ENCODE measurements around the gene BAZ2B. TPM values are rescaled to one million over a fixed set of nuclear protein-coding genes. Genes with fewer than 3 reads are reported as not detected.

The BAZ2B gene
- total and polyA plus RNA-seq, 9 of the 15 experiments (the other 6 are each of a cell fraction or from before 2014, with no cell fraction given), result 7.5 to 38.6 (median 19.8) TPM

DNA sequence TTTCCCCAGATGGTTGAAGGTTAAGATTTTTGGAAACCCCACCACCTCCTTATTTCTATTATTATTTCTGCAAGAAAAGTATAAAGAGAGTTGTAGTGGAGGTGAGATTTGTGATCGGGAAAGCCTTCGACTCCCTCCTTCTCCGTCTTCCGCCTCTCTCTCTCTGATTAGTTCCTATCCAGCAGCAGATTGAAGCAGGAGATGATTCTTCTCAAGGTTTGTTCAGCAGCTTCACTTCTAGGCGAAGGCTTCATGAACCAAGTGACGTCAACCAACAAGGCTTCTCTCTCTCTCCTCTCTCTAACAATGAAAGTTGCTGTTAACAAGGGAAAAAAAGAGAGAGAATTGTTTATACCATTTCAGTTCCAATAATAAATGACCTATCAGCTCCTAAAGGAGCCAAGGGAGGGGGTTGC lies at the start of gene BAZ2B (continued):
- TF ChIP-seq JUND (IDR thresholded peaks at IDR 0.05; ENCODE audit: borderline replicate concordance, low read depth, low read length) (peak; percentile 74), JUND (tag; IDR thresholded peaks at IDR 0.05; ENCODE audit: borderline replicate concordance, low read depth, low read length) (peak; percentile 76; the same call in 2 of the 3 replicates), RB1 (IDR thresholded peaks at IDR 0.05; ENCODE audit: low read depth) (no peak), MEIS2 (IDR thresholded peaks at IDR 0.05; ENCODE audit: partially characterized antibody) (no peak), CBFA2T2 (conservative IDR thresholded peaks at IDR 0.05) (no peak), NONO (IDR thresholded peaks at IDR 0.05; ENCODE audit: low read depth in 2 of 2, low read length in 1 of 2) (no peak), MAZ (CRISPR knock-in tag; conservative IDR thresholded peaks at IDR 0.05 in 1 of 2, IDR thresholded peaks at IDR 0.05 in 1 of 2) (0 out of 4 replicates have a peak, but pooled peaks have one; percentile 1 to 6), ZNF707 (CRISPR knock-in tag; conservative IDR thresholded peaks at IDR 0.05) (no peak), SMARCA4 (IDR thresholded peaks at IDR 0.05) (0 out of 2 replicates have a peak, but pooled peaks have one; percentile 17), HDAC2 (IDR thresholded peaks at IDR 0.05) (peak; percentile 38; the same call in 1 of the 2 replicates), SAFB (IDR thresholded peaks at IDR 0.05; ENCODE audit: borderline replicate concordance, low read depth, low read length) (no peak), ATF7 (IDR thresholded peaks at IDR 0.05) (peak; percentile 92), ZNF695 (CRISPR knock-in tag; IDR thresholded peaks at IDR 0.05) (no peak), FOS (IDR thresholded peaks at IDR 0.05; ENCODE audit: extremely low read depth, insufficient read length) (no peak), CTBP1 (IDR thresholded peaks at IDR 0.05; ENCODE audit: borderline replicate concordance) (no peak), PTBP1 (IDR thresholded peaks at IDR 0.05; ENCODE audit: low read depth, low read length) (no peak), ZBTB17 (CRISPR knock-in tag; IDR thresholded peaks at IDR 0.05) (no peak), BACH1 (tag; IDR thresholded peaks at IDR 0.05) (peak; percentile 35; the same call in 1 of the 2 replicates), ESRRB (CRISPR knock-in tag; IDR thresholded peaks at IDR 0.05; ENCODE audit: borderline replicate concordance) (no peak), ZNF57 (CRISPR knock-in tag; IDR thresholded peaks at IDR 0.05) (no peak), ZNF436 (CRISPR knock-in tag; IDR thresholded peaks at IDR 0.05) (no peak)
- TF ChIP-seq, protein P1, sequence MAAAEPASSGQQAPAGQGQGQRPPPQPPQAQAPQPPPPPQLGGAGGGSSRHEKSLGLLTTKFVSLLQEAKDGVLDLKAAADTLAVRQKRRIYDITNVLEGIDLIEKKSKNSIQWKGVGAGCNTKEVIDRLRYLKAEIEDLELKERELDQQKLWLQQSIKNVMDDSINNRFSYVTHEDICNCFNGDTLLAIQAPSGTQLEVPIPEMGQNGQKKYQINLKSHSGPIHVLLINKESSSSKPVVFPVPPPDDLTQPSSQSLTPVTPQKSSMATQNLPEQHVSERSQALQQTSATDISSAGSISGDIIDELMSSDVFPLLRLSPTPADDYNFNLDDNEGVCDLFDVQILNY (CRISPR knock-in tag; IDR thresholded peaks at IDR 0.05), result no peak
- TF ChIP-seq, protein P2, sequence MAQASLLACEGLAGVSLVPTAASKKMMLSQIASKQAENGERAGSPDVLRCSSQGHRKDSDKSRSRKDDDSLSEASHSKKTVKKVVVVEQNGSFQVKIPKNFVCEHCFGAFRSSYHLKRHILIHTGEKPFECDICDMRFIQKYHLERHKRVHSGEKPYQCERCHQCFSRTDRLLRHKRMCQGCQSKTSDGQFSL (CRISPR knock-in tag; IDR thresholded peaks at IDR 0.05), result no peak
- TF ChIP-seq, protein P2 (tag; IDR thresholded peaks at IDR 0.05), result no peak
- TF ChIP-seq, protein P3, sequence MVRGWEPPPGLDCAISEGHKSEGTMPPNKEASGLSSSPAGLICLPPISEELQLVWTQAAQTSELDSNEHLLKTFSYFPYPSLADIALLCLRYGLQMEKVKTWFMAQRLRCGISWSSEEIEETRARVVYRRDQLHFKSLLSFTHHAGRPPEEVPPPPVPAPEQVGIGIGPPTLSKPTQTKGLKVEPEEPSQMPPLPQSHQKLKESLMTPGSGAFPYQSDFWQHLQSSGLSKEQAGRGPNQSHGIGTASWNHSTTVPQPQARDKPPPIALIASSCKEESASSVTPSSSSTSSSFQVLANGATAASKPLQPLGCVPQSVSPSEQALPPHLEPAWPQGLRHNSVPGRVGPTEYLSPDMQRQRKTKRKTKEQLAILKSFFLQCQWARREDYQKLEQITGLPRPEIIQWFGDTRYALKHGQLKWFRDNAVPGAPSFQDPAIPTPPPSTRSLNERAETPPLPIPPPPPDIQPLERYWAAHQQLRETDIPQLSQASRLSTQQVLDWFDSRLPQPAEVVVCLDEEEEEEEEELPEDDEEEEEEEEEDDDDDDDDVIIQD (CRISPR knock-in tag; IDR thresholded peaks at IDR 0.05), result no peak
- TF ChIP-seq, protein P4, sequence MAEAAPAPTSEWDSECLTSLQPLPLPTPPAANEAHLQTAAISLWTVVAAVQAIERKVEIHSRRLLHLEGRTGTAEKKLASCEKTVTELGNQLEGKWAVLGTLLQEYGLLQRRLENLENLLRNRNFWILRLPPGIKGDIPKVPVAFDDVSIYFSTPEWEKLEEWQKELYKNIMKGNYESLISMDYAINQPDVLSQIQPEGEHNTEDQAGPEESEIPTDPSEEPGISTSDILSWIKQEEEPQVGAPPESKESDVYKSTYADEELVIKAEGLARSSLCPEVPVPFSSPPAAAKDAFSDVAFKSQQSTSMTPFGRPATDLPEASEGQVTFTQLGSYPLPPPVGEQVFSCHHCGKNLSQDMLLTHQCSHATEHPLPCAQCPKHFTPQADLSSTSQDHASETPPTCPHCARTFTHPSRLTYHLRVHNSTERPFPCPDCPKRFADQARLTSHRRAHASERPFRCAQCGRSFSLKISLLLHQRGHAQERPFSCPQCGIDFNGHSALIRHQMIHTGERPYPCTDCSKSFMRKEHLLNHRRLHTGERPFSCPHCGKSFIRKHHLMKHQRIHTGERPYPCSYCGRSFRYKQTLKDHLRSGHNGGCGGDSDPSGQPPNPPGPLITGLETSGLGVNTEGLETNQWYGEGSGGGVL (CRISPR knock-in tag; IDR thresholded peaks at IDR 0.05), result no peak

All from K562 (cell line).